Stimulated activated naive CD4-positive, alpha-beta T cell treated with Interleukin-2 at 50 U/mL for 16 hours (primary cell): ENCODE results near the gene SPATA7.
"Not testable (repeated sequence)": the region's sequence is repeated elsewhere in the genome, so short reads cannot be mapped to it uniquely, and the experiment has no call there.

Experiments
- DNase-seq: peaks from one replicate; lab custom pipeline; 2025; lab: John Stamatoyannopoulos, UW

SPATA7 gene

GRCh38 chr14:88385212-88386101 is at the start of gene SPATA7:
Gene SPATA7, plus strand, starts transcription at chr14:88385657. Its CDS starts 162 bp downstream, at chr14:88385819.
- DNase-seq, result peak; percentile 75

- DNase-seq, result no peak
Observed at GRCh38 chr14:88340357-88340756, 45.1 kb upstream of the SPATA7 start.

- no peak for DNase-seq
Observed at GRCh38 chr14:88342980-88343379, 42.5 kb upstream of the SPATA7 start.

GRCh38 chr14:88346048-88346639 is 39.3 kb upstream of the SPATA7 start:
- no peak for DNase-seq

GRCh38 chr14:88348546-88348945 is 36.9 kb upstream of the SPATA7 start:
- DNase-seq, result no peak

GRCh38 chr14:88351966-88352691 is 33.3 kb upstream of the SPATA7 start:
- DNase-seq, result no peak

- no peak for DNase-seq
Observed at GRCh38 chr14:88352698-88353097, 32.8 kb upstream of the SPATA7 start.

GRCh38 chr14:88354358-88354757 is 31.1 kb upstream of the SPATA7 start:
- no peak for DNase-seq

GRCh38 chr14:88359500-88359899 is 26.0 kb upstream of the SPATA7 start:
- no peak for DNase-seq

GRCh38 chr14:88363644-88364043 is 21.8 kb upstream of the SPATA7 start:
- DNase-seq, result no peak

GRCh38 chr14:88364710-88365413 is 20.6 kb upstream of the SPATA7 start:
- no peak for DNase-seq

- DNase-seq, result no peak
Observed at GRCh38 chr14:88369496-88369895, 16.0 kb upstream of the SPATA7 start.

GRCh38 chr14:88379706-88380343 is 5.6 kb upstream of the SPATA7 start:
- no peak for DNase-seq

GRCh38 chr14:88380405-88380804 is 5.1 kb upstream of the SPATA7 start:
- DNase-seq, result no peak

GRCh38 chr14:88381634-88382033 is 3.8 kb upstream of the SPATA7 start:
- not testable (repeated sequence) for DNase-seq

- no peak for DNase-seq
Observed at GRCh38 chr14:88384718-88385117, 739 bp upstream of the SPATA7 start.

GRCh38 chr14:88386256-88386794 is 868 bp downstream of the SPATA7 start:
- DNase-seq, result no peak

GRCh38 chr14:88388741-88389282 is 3.4 kb downstream of the SPATA7 start:
- DNase-seq, result no peak

GRCh38 chr14:88392609-88393008 is 7.2 kb downstream of the SPATA7 start:
- DNase-seq, result no peak

GRCh38 chr14:88411039-88411438 is 25.6 kb downstream of the SPATA7 start:
- DNase-seq, result no peak

GRCh38 chr14:88417594-88417993 is 32.1 kb downstream of the SPATA7 start:
- no peak for DNase-seq
